Prostate gland (tissue), 2 donors: ENCODE measurements around the gene PCDHGB2.

Source experiments
- POLR2A ChIP-seq: fragments of 450-650 bp; IDR thresholded peaks from one replicate; pipeline ENCODE4 v1.6.1; 2016; ENCODE audit warnings: antibody characterized with exemption, mild to moderate bottlenecking
- POLR2AphosphoS5 ChIP-seq: sonication (generic); formaldehyde crosslinking; IDR thresholded peaks from one replicate; pipeline ENCODE4 v1.6.1; 2017; ENCODE audit warnings: antibody characterized with exemption
- TF ChIP-seq, protein P1 (sequence below), 4 experiments: fragments of 200-600 bp in 2 of 4; fragments of 450-650 bp in 2 of 4; sonication (generic) in 2 of 4; IDR thresholded peaks; 1 replicate in 3 of 4; 2 replicates in 1 of 4; pipeline ENCODE4 v1.5.1; 2016 to 2019; ENCODE audit warnings: antibody characterized with exemption in 4 of 4, mild to moderate bottlenecking in 2 of 4, moderate library complexity in 2 of 4

DNA sequence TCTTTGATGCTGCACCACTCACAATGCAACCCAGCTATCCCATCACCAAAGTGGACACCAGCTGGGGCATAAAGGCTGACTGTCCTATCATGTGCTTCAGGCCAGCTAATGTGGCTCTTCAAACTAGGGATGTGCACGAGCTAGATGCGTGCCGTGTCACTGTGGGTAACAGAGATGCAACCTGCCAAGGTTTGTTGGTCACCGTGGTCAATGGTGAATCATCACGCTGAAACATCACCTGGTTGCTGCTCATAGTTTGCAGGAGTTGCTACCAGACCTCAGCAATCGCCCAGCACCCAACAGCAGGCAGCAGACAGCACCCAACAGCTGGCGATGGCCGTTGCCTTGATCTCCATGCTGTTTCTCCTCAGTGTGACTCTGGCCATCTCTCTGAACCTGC is 31.6 kb upstream of the PCDHGB2 start:
- TF ChIP-seq POLR2A = no peak
- TF ChIP-seq, protein P1, sequence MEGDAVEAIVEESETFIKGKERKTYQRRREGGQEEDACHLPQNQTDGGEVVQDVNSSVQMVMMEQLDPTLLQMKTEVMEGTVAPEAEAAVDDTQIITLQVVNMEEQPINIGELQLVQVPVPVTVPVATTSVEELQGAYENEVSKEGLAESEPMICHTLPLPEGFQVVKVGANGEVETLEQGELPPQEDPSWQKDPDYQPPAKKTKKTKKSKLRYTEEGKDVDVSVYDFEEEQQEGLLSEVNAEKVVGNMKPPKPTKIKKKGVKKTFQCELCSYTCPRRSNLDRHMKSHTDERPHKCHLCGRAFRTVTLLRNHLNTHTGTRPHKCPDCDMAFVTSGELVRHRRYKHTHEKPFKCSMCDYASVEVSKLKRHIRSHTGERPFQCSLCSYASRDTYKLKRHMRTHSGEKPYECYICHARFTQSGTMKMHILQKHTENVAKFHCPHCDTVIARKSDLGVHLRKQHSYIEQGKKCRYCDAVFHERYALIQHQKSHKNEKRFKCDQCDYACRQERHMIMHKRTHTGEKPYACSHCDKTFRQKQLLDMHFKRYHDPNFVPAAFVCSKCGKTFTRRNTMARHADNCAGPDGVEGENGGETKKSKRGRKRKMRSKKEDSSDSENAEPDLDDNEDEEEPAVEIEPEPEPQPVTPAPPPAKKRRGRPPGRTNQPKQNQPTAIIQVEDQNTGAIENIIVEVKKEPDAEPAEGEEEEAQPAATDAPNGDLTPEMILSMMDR (IDR thresholded peaks at IDR 0.05) = no peak
- no peak for TF ChIP-seq POLR2AphosphoS5
